Measurements from ENCODE around the gene SLC25A25.
"Not testable (repeated sequence)": the region's sequence is repeated elsewhere in the genome, so short reads cannot be mapped to it uniquely, and the experiment has no call there.

Gene SLC25A25

DNA sequence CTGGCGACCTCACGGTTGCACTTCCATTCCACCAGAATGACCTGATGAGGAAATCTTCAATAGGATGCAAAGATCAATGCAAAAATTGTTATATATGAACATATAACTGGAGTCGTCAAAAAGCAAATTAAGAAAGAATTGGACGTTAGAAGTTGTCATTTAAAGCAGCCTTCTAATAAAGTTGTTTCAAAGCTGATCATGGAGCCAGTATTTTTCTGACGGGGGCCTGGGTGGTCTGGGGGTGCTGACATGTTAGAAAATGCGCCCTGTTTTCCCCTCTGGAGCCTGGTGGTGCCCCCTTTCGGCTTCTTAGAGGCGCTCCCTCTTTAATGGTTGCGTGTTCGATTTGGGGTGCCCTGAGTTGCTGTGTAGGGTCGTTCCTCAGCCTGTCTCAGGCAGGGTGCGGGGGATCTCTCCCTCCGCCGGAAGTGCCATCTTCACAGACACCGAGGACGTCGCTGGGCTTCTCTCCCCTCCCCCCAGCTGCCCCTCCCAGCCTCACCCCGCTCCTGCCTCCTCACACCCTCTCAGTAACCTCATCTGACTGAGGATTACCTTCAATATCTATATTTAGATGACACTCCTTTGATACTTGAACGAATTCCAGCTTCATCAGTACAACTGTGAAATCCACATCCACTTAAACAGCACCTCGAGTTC, 41.1 kb downstream of the SLC25A25 start:
- TF ChIP-seq, protein P1, sequence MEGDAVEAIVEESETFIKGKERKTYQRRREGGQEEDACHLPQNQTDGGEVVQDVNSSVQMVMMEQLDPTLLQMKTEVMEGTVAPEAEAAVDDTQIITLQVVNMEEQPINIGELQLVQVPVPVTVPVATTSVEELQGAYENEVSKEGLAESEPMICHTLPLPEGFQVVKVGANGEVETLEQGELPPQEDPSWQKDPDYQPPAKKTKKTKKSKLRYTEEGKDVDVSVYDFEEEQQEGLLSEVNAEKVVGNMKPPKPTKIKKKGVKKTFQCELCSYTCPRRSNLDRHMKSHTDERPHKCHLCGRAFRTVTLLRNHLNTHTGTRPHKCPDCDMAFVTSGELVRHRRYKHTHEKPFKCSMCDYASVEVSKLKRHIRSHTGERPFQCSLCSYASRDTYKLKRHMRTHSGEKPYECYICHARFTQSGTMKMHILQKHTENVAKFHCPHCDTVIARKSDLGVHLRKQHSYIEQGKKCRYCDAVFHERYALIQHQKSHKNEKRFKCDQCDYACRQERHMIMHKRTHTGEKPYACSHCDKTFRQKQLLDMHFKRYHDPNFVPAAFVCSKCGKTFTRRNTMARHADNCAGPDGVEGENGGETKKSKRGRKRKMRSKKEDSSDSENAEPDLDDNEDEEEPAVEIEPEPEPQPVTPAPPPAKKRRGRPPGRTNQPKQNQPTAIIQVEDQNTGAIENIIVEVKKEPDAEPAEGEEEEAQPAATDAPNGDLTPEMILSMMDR (IDR thresholded peaks at IDR 0.05) = no peak
- H3K4me3 ChIP-seq (ENCODE audit: low read depth in 1 of 2, low read length in 1 of 2) = no peak overlapping the region

DNA sequence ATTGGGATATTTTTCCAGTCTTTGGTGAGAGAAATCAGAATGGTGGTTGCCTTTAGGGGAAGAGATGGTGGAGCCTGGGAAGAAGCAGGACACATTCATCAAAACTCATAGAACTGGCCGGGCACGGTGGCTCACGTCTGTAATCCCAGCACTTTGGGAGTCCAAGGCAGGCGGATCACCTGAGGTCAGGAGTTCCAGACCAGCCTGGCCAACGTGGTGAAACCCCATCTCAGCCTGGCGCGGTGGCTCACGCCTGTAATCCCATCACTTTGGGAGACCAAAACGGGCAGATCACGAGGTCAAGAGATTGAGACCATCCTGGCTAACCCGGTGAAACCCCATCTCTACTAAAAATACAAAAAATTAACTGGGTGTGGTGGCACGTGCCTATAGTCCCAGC, 43.7 kb downstream of the SLC25A25 start:
- peaks cover 29% of the 10 kb centered on the region for H3K36me3 ChIP-seq
- H3K27ac ChIP-seq; H3K4me3 ChIP-seq (ENCODE audit: low read depth in 1 of 2, low read length in 1 of 2); H3K9me3 ChIP-seq; H3K4me1 ChIP-seq (ENCODE audit: control insufficient read depth in 1 of 2, insufficient read depth in 1 of 2, low read depth in 1 of 2, low read length in 1 of 2); H3K27me3 ChIP-seq: not testable (repeated sequence)

More for the DNA sequence above, 41.1 kb downstream of the SLC25A25 start:
- Histone ChIP-seq H3K9me3 (no peaks in the 10 kb centered on the region), H3K4me1 (ENCODE audit: control insufficient read depth in 1 of 2, insufficient read depth in 1 of 2, low read depth in 1 of 2, low read length in 1 of 2) (no peaks in the 10 kb centered on the region), H3K27ac (no peak overlapping the region), H3K27me3 (no peaks in the 10 kb centered on the region), H3K36me3 (peaks cover 44% of the 10 kb centered on the region)

DNA sequence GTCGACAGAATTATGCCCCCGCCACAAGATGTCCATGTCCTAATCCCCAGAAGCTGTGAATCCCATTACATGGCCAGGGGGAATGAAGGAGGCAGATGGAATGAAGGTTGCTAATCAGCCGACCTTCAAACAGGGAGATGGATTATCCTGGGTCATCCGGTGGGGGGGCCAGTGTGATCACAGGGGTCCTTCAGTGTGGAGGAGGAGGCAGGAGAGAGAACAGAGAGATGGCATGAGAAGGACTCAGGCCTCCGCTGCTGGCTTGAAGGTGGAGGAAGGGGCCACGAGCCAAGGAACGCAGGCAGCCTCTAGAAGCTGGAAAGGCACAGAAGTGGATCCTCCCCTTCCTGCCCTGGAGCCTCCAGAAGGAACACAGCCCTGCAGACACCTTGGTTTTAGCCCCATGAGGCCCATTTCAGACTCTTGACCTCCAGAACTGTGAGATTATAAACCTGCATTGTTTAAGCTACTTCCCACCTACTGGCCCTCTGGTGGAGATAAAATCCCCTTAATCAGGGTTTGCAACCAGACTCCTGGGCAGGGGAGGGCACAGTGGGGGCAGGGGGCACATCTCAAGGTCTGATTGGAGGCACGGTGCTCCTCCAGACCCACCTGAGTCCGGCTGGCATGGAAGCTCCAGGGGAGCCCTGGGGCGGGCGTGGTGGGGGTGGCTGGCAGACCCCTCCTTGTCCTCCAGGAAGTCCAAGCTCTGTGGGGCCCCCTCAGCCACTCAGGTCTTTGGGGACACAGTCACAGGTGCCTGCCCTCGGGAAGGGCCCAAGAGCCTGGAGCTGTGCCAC, 45.7 kb downstream of the SLC25A25 start:
- H3K9me3 ChIP-seq = no peaks in the 10 kb centered on the region
- no peaks in the 10 kb centered on the region for H3K27me3 ChIP-seq
- TF ChIP-seq, protein P1 (IDR thresholded peaks at IDR 0.05) = no peak
- H3K4me3 ChIP-seq (ENCODE audit: low read depth in 1 of 2, low read length in 1 of 2) = no peak overlapping the region
- H3K27ac ChIP-seq = no peak overlapping the region
- H3K4me1 ChIP-seq (ENCODE audit: control insufficient read depth in 1 of 2, insufficient read depth in 1 of 2, low read depth in 1 of 2, low read length in 1 of 2) = peaks cover 5 to 8% of the 10 kb centered on the region in 2 experiments
- peaks cover 9% of the 10 kb centered on the region for H3K36me3 ChIP-seq

DNA sequence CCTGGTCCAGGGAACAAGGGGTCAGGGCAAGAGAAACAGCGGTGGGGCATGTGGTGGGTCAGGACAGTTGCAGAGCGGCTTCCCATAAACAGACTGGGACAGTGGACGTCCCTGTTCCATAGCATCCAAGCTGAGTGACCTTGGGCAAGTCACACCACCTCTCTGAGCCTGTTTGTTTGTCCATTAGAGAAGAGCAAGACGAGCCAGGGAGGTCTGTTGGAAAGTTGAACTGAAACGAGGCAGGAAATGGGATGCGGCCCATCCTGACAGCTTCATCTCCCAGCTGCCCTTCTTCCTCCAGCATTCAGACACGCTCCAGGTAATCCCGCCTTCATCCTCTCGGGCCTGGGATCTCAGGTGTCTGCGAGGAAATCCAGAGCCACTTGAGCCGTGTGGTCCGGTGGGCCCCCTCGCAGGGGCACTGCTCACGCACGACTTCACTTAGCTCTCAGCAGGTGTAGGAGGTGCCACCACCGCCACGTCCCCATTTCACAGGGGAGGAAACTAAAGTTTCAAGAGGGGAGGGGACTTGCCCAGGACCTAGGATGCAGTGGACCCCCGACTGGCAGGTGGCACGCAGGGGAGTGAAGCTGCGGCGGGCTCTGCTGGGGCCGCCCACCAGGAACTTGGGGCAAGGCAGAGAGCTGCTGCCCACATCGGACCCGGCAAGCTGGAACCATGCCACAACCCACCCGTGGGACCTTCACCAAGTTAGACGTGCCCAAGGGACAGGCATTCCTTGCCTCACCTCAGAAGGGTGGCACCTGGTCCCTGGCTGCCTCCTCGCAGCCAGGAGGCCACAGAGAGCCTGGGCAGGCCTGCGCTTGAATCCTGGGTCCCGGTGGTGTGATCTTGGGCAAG, 46.5 kb downstream of the SLC25A25 start:
- Histone ChIP-seq H3K27me3 (no peaks in the 10 kb centered on the region), H3K9me3 (no peaks in the 10 kb centered on the region), H3K36me3 (peaks cover 6% of the 10 kb centered on the region), H3K27ac (no peak overlapping the region), H3K4me3 (ENCODE audit: low read depth in 1 of 2, low read length in 1 of 2) (no peak overlapping the region), H3K4me1 (ENCODE audit: control insufficient read depth in 1 of 2, insufficient read depth in 1 of 2, low read depth in 1 of 2, low read length in 1 of 2) (peaks cover 5 to 8% of the 10 kb centered on the region in 2 experiments)
- TF ChIP-seq, protein P1 (IDR thresholded peaks at IDR 0.05) = no peak

DNA sequence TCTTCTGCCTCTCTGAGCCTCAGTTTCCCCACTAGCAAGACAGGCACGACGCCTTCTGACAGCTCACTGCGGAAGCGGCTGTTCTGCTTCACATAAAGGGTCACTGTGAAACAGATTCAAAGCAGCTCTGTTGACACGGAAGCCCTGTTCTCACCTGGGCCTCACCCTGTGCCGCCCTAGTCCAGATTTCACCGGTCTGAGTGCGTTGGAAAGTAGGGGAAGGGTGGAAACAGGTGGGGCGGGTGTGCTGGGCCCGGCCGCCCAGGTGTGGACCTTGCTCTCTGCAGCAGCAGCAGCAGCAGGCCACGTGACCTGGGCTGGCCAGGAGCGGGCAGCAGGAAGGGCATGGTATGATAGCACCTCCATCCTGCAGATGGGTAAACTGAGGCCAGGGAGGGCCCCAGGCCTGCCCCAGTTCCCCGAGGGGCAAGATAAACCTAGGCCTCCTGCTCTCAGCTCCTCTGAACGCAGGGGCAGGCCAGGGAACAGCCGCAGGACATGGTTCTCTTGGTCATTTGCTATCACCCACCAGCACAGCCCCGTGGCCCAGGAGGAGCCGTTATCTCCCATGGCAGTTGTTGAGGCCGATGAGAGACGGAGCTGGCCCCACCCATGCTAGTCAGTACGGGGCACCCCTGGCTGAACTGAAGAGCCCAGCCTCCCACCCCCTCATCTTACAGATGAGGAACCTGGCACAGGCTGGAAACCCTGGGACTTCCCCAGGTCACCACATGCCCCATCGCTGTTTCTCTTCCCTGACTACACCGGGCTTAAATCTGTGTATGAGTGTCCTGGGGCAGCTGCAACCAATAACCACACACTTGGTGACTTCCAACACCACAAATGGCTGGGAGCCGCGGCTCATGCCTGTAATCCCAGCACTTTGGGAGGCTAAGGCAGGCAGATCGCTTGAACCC, 47.4 kb downstream of the SLC25A25 start:
- Histone ChIP-seq H3K4me1 (ENCODE audit: control insufficient read depth in 1 of 2, insufficient read depth in 1 of 2, low read depth in 1 of 2, low read length in 1 of 2) (peaks cover 5 to 8% of the 10 kb centered on the region in 2 experiments), H3K27me3 (no peaks in the 10 kb centered on the region), H3K36me3 (peaks cover 10% of the 10 kb centered on the region), H3K4me3 (ENCODE audit: low read depth in 1 of 2, low read length in 1 of 2) (no peak overlapping the region), H3K9me3 (no peaks in the 10 kb centered on the region), H3K27ac (no peak overlapping the region)
- TF ChIP-seq, protein P1 (IDR thresholded peaks at IDR 0.05) = no peak

All from neutrophil (primary cell).